ENCODE measurements around the gene SDHAF4.

GRCh38 chr6:70636596-70636995, 69.9 kb downstream of the SDHAF4 start:
- TF ChIP-seq POLR2AphosphoS5 (IDR thresholded peaks at IDR 0.05): no peak
- no peak for TF ChIP-seq CTCF (IDR thresholded peaks at IDR 0.05)
- no peak for TF ChIP-seq POLR2A (IDR thresholded peaks at IDR 0.05)
- TF ChIP-seq EP300 (IDR thresholded peaks at IDR 0.05): no peak
